Heart left ventricle (tissue), 13 donors: ENCODE data around the gene BID.

Experiments
- CTCF ChIP-seq, 12 donors: fragments of 200-600 bp; sonication (generic) in 4 of 12; IDR thresholded peaks; one replicate each; pipeline versions ENCODE4 v1.5.0 to v1.8.0; 2018 to 2022; ENCODE audit warnings: antibody characterized with exemption in 12 of 12, mild to moderate bottlenecking in 5 of 12
- POLR2A ChIP-seq, 2 donors: fragments of 450-650 bp; IDR thresholded peaks; one replicate each; pipeline ENCODE4 v1.6.1; 2017; ENCODE audit warnings: antibody characterized with exemption in 2 of 2, mild to moderate bottlenecking in 2 of 2, moderate library complexity in 2 of 2
- donor health status: ischemic (EF 13 %, LVEDD 7.1; RV severe dilation, severe dysfunction).
- donor health status: DM: no; HTN: yes; CAD: no.
- donor health status: DM: no; HTN: no; CAD: no.
- donor health status: ischemic (EF 25% LVEDD 6.9; RV normal size, moderate dysfunction).
- donor health status: ischemic (EF 25% LVEDD 5.7; RV mildly dilated, moderate dysfunction).
- donor health status: ischemic (EF 35%, LVEDD 5.7; RV mildly dilated, moderate dysfunction).
- donor health status: nonischemic (EF 11% LVEDD 7.7; RV severe dilation, severe dysfunction).
- donor health status: DM: yes; HTN: yes; CAD: no.
- donor health status: PGD.
- donor health status: ischemic (EF 29% LVEDD 5.4; RV normal size, mild dysfunction).
- donor health status: nonischemic (EF 23%, LVEDD 6.1; RV moderate dilation, normal function).

DNA sequence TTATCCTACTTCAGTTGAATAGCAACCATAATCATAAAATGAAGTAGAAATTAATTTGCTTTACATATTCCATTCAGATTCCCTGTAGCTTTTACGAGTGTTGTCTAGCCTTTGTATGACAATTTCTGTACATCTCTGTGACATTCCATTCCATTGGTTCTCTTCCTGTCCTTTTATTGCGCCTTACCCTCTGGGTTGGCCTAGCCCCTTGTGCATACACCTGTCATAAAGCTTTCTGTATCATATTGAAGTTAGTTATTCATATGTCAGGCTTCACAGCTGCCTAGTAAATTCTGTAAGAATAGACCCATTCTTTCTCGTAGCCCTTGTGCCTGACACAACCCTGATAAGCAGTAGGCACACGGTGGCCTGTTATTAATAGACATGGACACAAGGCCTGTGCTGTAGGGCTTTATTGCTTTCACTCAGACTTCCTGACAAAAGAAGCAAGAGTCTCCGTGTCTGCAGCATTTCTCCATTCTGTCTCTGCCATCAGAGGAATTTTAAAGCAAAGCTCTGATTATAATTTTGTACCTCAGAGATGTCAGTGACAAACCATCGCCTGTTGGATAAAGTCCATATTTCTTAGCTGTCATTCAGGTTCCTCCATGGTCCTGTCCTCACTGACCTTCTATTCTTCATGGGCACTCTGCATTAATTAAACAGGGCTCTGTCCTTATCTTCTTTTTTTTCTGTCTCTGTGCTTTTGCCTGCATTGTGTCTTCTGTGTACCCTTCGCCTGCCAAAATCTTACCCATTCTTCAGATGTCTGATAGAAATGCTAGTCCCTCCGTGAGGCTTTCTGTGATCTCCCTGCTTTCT, 49.4 kb downstream of the BID start:
- TF ChIP-seq CTCF (IDR thresholded peaks at IDR 0.05) (no peak), POLR2A (IDR thresholded peaks at IDR 0.05) (no peak)
